Measurements from ENCODE around the gene SIRT3. TPM values are rescaled to one million over a fixed set of nuclear protein-coding genes. Genes with fewer than 3 reads are reported as not detected.
"Not testable (repeated sequence)": the region's sequence is repeated elsewhere in the genome, so short reads cannot be mapped to it uniquely, and the experiment has no call there.

Gene SIRT3
- total RNA-seq, 4 donors from 2014 or later = 12.7 to 24.1 (median 17.3) TPM

GRCh38 chr11:221998-222789 is 13.9 kb downstream of the SIRT3 start:
- Histone ChIP-seq H3K27ac (peak overlapping the region in 3 of 4 donors; percentile 78 to 90 (median 81)), H3K36me3 (peaks cover 0 to 48% of the 10 kb centered on the region in 2 donors), H3K4me1 (peaks cover 0 to 31% (median 0%) of the 10 kb centered on the region in 3 donors), H3K9me3 (no peaks in the 10 kb centered on the region), H3K27me3 (no peaks in the 10 kb centered on the region), H3K4me3 (no peak overlapping the region)
- no peak for ATAC-seq
- WGBS, 2 donors (ENCODE audit: low coverage in 1 of 2) = 91 to 92% methylated on average over 7 to 12 of the region's 14 CpGs
- no peak for TF ChIP-seq POLR2A (IDR thresholded peaks at IDR 0.05)
- no peak for TF ChIP-seq CTCF (IDR thresholded peaks at IDR 0.05)
- no peak for TF ChIP-seq EP300 (IDR thresholded peaks at IDR 0.05)
- no peak for TF ChIP-seq POLR2AphosphoS5 (IDR thresholded peaks at IDR 0.05)

- peaks cover 0 to 50% of the 10 kb centered on the region in 2 donors for H3K36me3 ChIP-seq
These were observed 14.6 kb downstream of the SIRT3 start for GRCh38 chr11:221539-221938.

GRCh38 chr11:220641-221215 is 15.4 kb downstream of the SIRT3 start:
- Histone ChIP-seq H3K4me1 (peaks cover 0 to 31% (median 0%) of the 10 kb centered on the region in 3 donors), H3K27ac (peak overlapping the region in 3 of 4 donors; percentile 78 to 90 (median 81)), H3K36me3 (peaks cover 0 to 58% of the 10 kb centered on the region in 2 donors)
- H3K27me3 ChIP-seq, H3K9me3 ChIP-seq, H3K4me3 ChIP-seq, ATAC-seq: not testable (repeated sequence)
- 86 to 96% methylated on average over 1 to 3 of the region's 3 CpGs for WGBS, 2 donors (ENCODE audit: low coverage in 1 of 2)

More at GRCh38 chr11:221539-221938, 14.6 kb downstream of the SIRT3 start:
- TF ChIP-seq CTCF (IDR thresholded peaks at IDR 0.05) = no peak
- no peak for TF ChIP-seq POLR2AphosphoS5 (IDR thresholded peaks at IDR 0.05)
- TF ChIP-seq EP300 (IDR thresholded peaks at IDR 0.05) = no peak
- no peak for TF ChIP-seq POLR2A (IDR thresholded peaks at IDR 0.05)
- no peaks in the 10 kb centered on the region for H3K9me3 ChIP-seq
- no peaks in the 10 kb centered on the region for H3K27me3 ChIP-seq
- peaks cover 0 to 31% (median 0%) of the 10 kb centered on the region in 3 donors for H3K4me1 ChIP-seq
- H3K4me3 ChIP-seq = no peak overlapping the region
- ATAC-seq = peak; percentile 71
- 38 to 65% methylated on average over 6 to 7 of the region's 7 CpGs for WGBS, 2 donors (ENCODE audit: low coverage in 1 of 2)
- H3K27ac ChIP-seq = peak overlapping the region in 3 of 4 donors; percentile 78 to 90 (median 81)

- Histone ChIP-seq H3K36me3 (peaks cover 0 to 69% of the 10 kb centered on the region in 2 donors), H3K27me3 (no peaks in the 10 kb centered on the region), H3K4me1 (peaks cover 0 to 22% (median 0%) of the 10 kb centered on the region in 3 donors), H3K9me3 (no peaks in the 10 kb centered on the region), H3K4me3 (no peak overlapping the region), H3K27ac (peak overlapping the region in 2 of 4 donors; percentile 21 to 40)
- 81 to 93% methylated on average over 10 of the region's 29 CpGs for WGBS, 2 donors (ENCODE audit: low coverage in 1 of 2)
- no peak for TF ChIP-seq POLR2AphosphoS5 (IDR thresholded peaks at IDR 0.05)
- no peak for TF ChIP-seq POLR2A (IDR thresholded peaks at IDR 0.05)
- TF ChIP-seq CTCF (IDR thresholded peaks at IDR 0.05) = no peak
- TF ChIP-seq EP300 (IDR thresholded peaks at IDR 0.05) = no peak
- no peak for ATAC-seq
These were observed 17.1 kb downstream of the SIRT3 start for GRCh38 chr11:218815-219593.

- no peak for TF ChIP-seq CTCF (IDR thresholded peaks at IDR 0.05)
- TF ChIP-seq EP300 (IDR thresholded peaks at IDR 0.05) = no peak
- TF ChIP-seq POLR2AphosphoS5 (IDR thresholded peaks at IDR 0.05) = no peak
- TF ChIP-seq POLR2A (IDR thresholded peaks at IDR 0.05) = no peak
- Histone ChIP-seq H3K36me3 (peaks cover 0 to 76% of the 10 kb centered on the region in 2 donors), H3K4me1 (peaks cover 0 to 11% (median 0%) of the 10 kb centered on the region in 3 donors), H3K4me3 (no peak overlapping the region), H3K27ac (no peak overlapping the region), H3K27me3 (no peaks in the 10 kb centered on the region), H3K9me3 (no peaks in the 10 kb centered on the region)
- no peak for ATAC-seq
- WGBS, 2 donors (ENCODE audit: low coverage in 1 of 2) = 84 to 93% methylated on average over 3 of the region's 3 CpGs
These were observed 18.4 kb downstream of the SIRT3 start for GRCh38 chr11:217704-218103.
